Small intestine (tissue), 7 donors: ENCODE measurements around the gene FLT3LG. TPM values are rescaled to one million over a fixed set of nuclear protein-coding genes. Genes with fewer than 3 reads are reported as not detected.

Experiments
- DNase-seq, 2 donors: peaks; one replicate each; pipeline versions ENCODE4 v3.0.0 to v3.0.0-alpha.2; 2013
- FAIRE-seq: peaks from 2 replicates; lab custom pipeline; 2012; peaks lifted over from hg19 to GRCh38; lab: Jason Lieb, UNC
- H3K27ac ChIP-seq, 3 donors: one replicate each; pipeline ENCODE4 v1.5.1; 2013; ENCODE audit warnings: low read length in 2 of 3, mild to moderate bottlenecking in 2 of 3, control low read depth in 1 of 3, inconsistent platforms in 1 of 3, low read depth in 1 of 3, moderate library complexity in 1 of 3
- H3K27me3 ChIP-seq, 3 donors: one replicate each; pipeline ENCODE4 v1.6.1; 2013; ENCODE audit warnings: low read length in 3 of 3, inconsistent platforms in 1 of 3; ENCODE audit not compliant: control insufficient read depth in 3 of 3, insufficient read depth in 3 of 3
- H3K36me3 ChIP-seq, 3 donors: one replicate each; pipeline ENCODE4 v1.6.1; 2013; ENCODE audit warnings: low read length in 3 of 3, inconsistent platforms in 1 of 3, low read depth in 1 of 3, mild to moderate bottlenecking in 1 of 3, moderate library complexity in 1 of 3; ENCODE audit not compliant: control insufficient read depth in 3 of 3, insufficient read depth in 2 of 3
- H3K4me1 ChIP-seq, 3 donors: one replicate each; pipeline ENCODE4 v1.6.1; 2013; ENCODE audit warnings: low read length in 2 of 3, inconsistent platforms in 1 of 3, low read depth in 1 of 3, mild to moderate bottlenecking in 1 of 3, moderate library complexity in 1 of 3; ENCODE audit not compliant: control insufficient read depth in 3 of 3, insufficient read depth in 2 of 3
- H3K4me3 ChIP-seq, 3 donors: one replicate each; pipeline ENCODE4 v1.5.1; 2013; ENCODE audit warnings: low read length in 3 of 3, control low read depth in 1 of 3, inconsistent platforms in 1 of 3, low read depth in 1 of 3, mild to moderate bottlenecking in 1 of 3, moderate library complexity in 1 of 3
- H3K9me3 ChIP-seq, 2 donors: one replicate each; pipeline ENCODE4 v1.6.1; 2013; ENCODE audit warnings: low read depth in 1 of 2, low read length in 1 of 2; ENCODE audit not compliant: control insufficient read depth in 2 of 2, insufficient read depth in 1 of 2
- WGBS, 3 donors: extraction: QIAGEN DNeasy Blood & Tissue Kit; methylation state at CpG; one replicate each; pipeline ENCODE4 v1.1.7; 2013; 5-methylcytosine and 5-hydroxymethylcytosine counted together
- polyA plus RNA-seq, 4 donors: library from polyadenylated mRNA; stranded (reverse) in 3 of 4; unstranded in 1 of 4; fragments of 200-250 nt in 3 of 4; fragments of 120-200 nt in 1 of 4; gene quantifications; one replicate each; pipeline versions ENCODE4 v1.2.1 to v1.2.3, GENCODE V29; 2013
- donor health status: healthy with polysubstance abuse.
- donor health status: control.
- donor health status: control.
- donor health status: Bipolar disorder and iron deficiency.
- donor health status: healthy.

FLT3LG gene
- polyA plus RNA-seq, 4 donors, result 4.9 to 10.0 (median 8.2) TPM

- DNase-seq (no peak), FAIRE-seq (no peak)
- peaks cover 0 to 34% (median 0%) of the 10 kb centered on the region in 3 donors for H3K4me1 ChIP-seq
- peaks cover 11 to 52% (median 12%) of the 10 kb centered on the region in 3 donors for H3K36me3 ChIP-seq
- 61 to 64% (median 64%) methylated on average over 23 of the region's 23 CpGs for WGBS, 3 donors
- peak overlapping the region; percentile 42 to 78 (median 44) for H3K27ac ChIP-seq
- H3K4me3 ChIP-seq, result peak overlapping the region in 1 of 3 donors; percentile 12
- H3K9me3 ChIP-seq, result no peaks in the 10 kb centered on the region
- H3K27me3 ChIP-seq, result no peaks in the 10 kb centered on the region
Observed at GRCh38 chr19:49486710-49487276, 12.8 kb downstream of the FLT3LG start.

GRCh38 chr19:49487277-49488045, 13.4 kb downstream of the FLT3LG start, which contains the start of gene RPL13A:
Gene RPL13A (plus strand): TSS chr19:49487608. CDS start chr19:49487630, 22 bp downstream.
- WGBS, 3 donors, result 0% methylated on average over 56 to 57 of the region's 57 CpGs

GRCh38 chr19:49488046-49488862, 14.2 kb downstream of the FLT3LG start:
- Histone ChIP-seq H3K36me3 (peaks cover 12 to 61% (median 16%) of the 10 kb centered on the region in 3 donors), H3K4me3 (peak overlapping the region; percentile 86 to 98 (median 91)), H3K27me3 (no peaks in the 10 kb centered on the region), H3K4me1 (peaks cover 0 to 44% (median 0%) of the 10 kb centered on the region in 3 donors), H3K9me3 (no peaks in the 10 kb centered on the region), H3K27ac (peak overlapping the region; percentile 73 to 98 (median 89))
- 0 to 1% (median 1%) methylated on average over 26 of the region's 26 CpGs for WGBS, 3 donors
- FAIRE-seq, result no peak
- DNase-seq, result peak in 1 of 2 donors; percentile 31

More at GRCh38 chr19:49487277-49488045, 13.4 kb downstream of the FLT3LG start, which contains the start of gene RPL13A:
- Histone ChIP-seq H3K4me1 (peaks cover 0 to 39% (median 0%) of the 10 kb centered on the region in 3 donors), H3K27me3 (no peaks in the 10 kb centered on the region), H3K27ac (peak within 1 kb of the TSS; percentile 73 to 98 (median 89)), H3K9me3 (no peaks in the 10 kb centered on the region), H3K4me3 (peak within 1 kb of the TSS; percentile 86 to 98 (median 91)), H3K36me3 (peaks cover 12 to 58% (median 14%) of the 10 kb centered on the region in 3 donors)
- DNase-seq (peak; percentile 100), FAIRE-seq (no peak)

- peak overlapping the region; percentile 73 to 98 (median 89) for H3K27ac ChIP-seq
- H3K4me1 ChIP-seq, result peaks cover 0 to 44% (median 0%) of the 10 kb centered on the region in 3 donors
- no peaks in the 10 kb centered on the region for H3K27me3 ChIP-seq
- FAIRE-seq (no peak), DNase-seq (peak in 1 of 2 donors; percentile 28)
- H3K4me3 ChIP-seq, result peak overlapping the region; percentile 86 to 98 (median 91)
- whole genome bisulfite sequencing, 3 donors, result 3 to 13% (median 6%) methylated on average over 15 of the region's 15 CpGs
- H3K36me3 ChIP-seq, result peaks cover 12 to 65% (median 16%) of the 10 kb centered on the region in 3 donors
- H3K9me3 ChIP-seq, result no peaks in the 10 kb centered on the region
Observed at GRCh38 chr19:49488863-49489537, 15.0 kb downstream of the FLT3LG start.

GRCh38 chr19:49489601-49490167, 15.7 kb downstream of the FLT3LG start:
- Histone ChIP-seq H3K4me1 (peaks cover 0 to 44% (median 0%) of the 10 kb centered on the region in 3 donors), H3K27me3 (no peaks in the 10 kb centered on the region), H3K27ac (peak overlapping the region; percentile 73 to 98 (median 89)), H3K36me3 (peaks cover 12 to 64% (median 16%) of the 10 kb centered on the region in 3 donors), H3K4me3 (peak overlapping the region in 2 of 3 donors; percentile 86 to 91), H3K9me3 (no peaks in the 10 kb centered on the region)
- DNase-seq, result peak; percentile 28 to 39
- WGBS, 3 donors, result 11 to 43% (median 22%) methylated on average over 14 to 15 of the region's 15 CpGs
- FAIRE-seq, result no peak

GRCh38 chr19:49490287-49491029, 16.4 kb downstream of the FLT3LG start:
- Histone ChIP-seq H3K4me3 (peak overlapping the region in 1 of 3 donors; percentile 1), H3K4me1 (peaks cover 0 to 44% (median 0%) of the 10 kb centered on the region in 3 donors)
- FAIRE-seq, result no peak

More at GRCh38 chr19:49490287-49491029, 16.4 kb downstream of the FLT3LG start:
- no peaks in the 10 kb centered on the region for H3K9me3 ChIP-seq
- DNase-seq, result no peak
- peaks cover 12 to 63% (median 16%) of the 10 kb centered on the region in 3 donors for H3K36me3 ChIP-seq
- WGBS, 3 donors, result 33 to 65% (median 54%) methylated on average over 23 to 27 of the region's 27 CpGs
- H3K27ac ChIP-seq, result peak overlapping the region; percentile 12 to 98 (median 73)
- no peaks in the 10 kb centered on the region for H3K27me3 ChIP-seq
